Measurements from ENCODE around the gene CSMD2.
"Not testable (repeated sequence)": the region's sequence is repeated elsewhere in the genome, so short reads cannot be mapped to it uniquely, and the experiment has no call there.

Gene CSMD2

DNA sequence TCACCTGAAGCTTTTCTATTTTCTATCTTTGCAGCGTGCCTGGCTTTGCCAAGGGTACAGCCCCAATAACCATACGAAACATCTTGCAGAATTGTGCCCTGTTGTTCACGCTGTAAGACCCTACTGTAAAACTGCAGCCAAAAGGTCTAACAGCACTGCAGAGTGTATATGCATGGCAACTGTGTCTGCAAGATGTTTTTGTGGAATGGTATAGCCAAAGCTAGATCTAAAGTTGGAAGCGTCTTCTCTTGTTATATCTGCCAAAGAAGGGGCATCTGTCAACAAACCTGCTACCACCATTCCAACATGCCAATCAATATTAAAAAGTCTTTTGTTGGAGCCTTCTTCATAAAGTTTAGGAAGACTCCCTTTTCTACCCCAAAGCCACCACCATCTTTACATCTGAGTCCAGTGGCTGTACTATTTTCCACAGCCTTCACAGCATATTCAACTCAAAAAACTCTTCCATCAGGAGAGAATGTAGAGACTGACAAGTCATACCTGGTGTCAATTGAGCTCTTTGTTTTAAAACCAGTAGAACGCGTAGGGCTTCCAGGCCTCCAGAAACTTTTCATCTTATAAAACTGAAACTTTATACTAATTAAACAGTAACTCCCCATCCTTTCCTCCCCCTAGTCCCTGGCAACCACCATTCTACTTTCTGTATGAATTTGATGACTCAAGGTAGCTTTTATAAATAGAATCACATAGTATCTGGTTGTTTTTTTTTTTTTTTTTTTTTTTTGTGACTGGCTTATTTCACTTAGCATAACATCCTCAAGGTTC lies 652.6 kb downstream of the CSMD2 start:
- DNase-seq (ENCODE audit: low spot score) (no peak), FAIRE-seq (no peak)

DNA sequence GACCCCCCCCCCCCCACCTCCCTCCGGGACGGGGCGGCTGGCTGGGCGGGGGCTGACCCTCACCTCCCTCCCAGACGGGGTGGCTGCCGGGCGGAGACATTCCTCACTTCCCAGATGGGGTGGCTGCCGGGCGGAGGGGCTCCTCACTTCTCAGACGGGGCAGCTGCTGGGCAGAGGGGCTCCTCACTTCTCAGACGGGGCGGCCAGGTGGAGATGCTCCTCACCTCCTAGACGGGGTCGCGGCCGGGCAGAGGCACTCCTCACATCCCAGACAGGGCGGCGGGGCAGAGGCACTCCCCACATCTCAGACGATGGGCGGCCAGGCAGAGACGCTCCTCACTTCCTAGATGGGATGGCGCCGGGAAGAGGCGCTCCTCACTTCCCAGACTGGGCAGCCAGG lies 655.8 kb downstream of the CSMD2 start:
- FAIRE-seq: not testable (repeated sequence)

DNA sequence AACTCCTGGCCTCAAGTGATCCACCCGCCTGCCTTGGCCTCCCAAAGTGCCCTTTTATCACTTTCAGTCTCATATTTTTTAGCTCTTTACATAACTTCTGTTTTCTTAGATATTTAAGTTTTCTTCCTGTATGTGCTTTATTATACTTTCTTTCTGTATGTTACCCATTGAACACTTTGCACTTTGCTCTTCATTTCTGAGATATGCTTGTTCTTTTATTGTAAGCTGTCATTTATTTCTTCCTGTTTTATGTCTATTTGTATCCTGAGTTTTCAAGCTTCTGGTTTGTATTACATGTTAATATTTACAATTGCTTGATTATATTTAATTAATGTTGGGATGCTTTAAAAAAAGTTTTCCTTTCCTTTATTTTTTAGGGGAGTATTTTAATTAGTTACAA lies 656.9 kb downstream of the CSMD2 start:
- FAIRE-seq: no peak

More for the DNA sequence above, 655.8 kb downstream of the CSMD2 start:
- DNase-seq (ENCODE audit: low spot score): not testable (repeated sequence)

GRCh38 chr1:33507661-33508060 lies 657.4 kb downstream of the CSMD2 start:
- FAIRE-seq: no peak
- DNase-seq (ENCODE audit: low spot score): no peak

More for the DNA sequence above, 656.9 kb downstream of the CSMD2 start:
- no peak for DNase-seq (ENCODE audit: low spot score)

- DNase-seq (ENCODE audit: low spot score) (no peak), FAIRE-seq (no peak)
Observed at GRCh38 chr1:33503506-33503905, 661.5 kb downstream of the CSMD2 start.

- no peak for DNase-seq (ENCODE audit: low spot score)
- no peak for FAIRE-seq
Observed at GRCh38 chr1:33502726-33503125, 662.3 kb downstream of the CSMD2 start.

- FAIRE-seq: no peak
- DNase-seq (ENCODE audit: low spot score): no peak
Observed at GRCh38 chr1:33501774-33502173, 663.3 kb downstream of the CSMD2 start.

DNA sequence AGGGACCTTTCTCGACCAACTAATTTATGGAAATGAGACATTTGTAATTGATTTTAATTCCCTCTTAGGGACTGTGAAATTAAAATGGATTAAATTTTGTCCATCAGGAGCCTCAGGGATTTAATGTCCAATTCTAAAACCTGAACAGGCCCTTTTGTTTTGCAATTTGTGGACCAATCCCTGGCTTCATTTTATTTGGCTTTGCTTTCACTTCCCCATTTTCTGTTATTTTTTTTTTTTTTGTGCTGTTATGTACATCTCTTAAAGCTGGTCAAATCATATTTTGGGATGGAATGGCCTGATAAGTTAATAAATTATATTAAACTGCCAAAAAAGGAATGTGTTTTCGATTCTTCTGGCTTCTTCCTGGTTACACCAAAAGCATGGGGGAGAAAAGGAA lies 663.7 kb downstream of the CSMD2 start:
- no peak for FAIRE-seq

DNA sequence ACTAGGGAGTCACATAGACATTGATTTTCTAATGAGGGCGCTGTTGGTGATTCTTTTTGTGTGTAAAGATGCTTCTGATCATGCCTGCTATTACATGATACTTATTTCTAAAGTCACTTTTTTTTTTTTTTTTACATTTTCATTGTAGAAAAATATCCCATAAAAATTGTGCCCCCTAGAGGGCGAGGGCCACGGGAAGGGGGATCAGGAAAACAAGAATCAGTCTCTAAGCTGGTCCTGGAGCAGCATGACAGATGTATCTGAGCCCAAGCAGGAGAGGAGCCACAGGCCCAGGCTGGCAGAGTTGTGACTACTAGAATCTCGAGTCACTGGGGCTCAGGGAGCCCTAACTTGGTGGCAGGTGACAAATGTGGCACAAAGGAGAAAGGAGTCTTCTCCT lies 664.5 kb downstream of the CSMD2 start:
- no peak for FAIRE-seq
- DNase-seq (ENCODE audit: low spot score): no peak

More for the DNA sequence above, 663.7 kb downstream of the CSMD2 start:
- no peak for DNase-seq (ENCODE audit: low spot score)

DNA sequence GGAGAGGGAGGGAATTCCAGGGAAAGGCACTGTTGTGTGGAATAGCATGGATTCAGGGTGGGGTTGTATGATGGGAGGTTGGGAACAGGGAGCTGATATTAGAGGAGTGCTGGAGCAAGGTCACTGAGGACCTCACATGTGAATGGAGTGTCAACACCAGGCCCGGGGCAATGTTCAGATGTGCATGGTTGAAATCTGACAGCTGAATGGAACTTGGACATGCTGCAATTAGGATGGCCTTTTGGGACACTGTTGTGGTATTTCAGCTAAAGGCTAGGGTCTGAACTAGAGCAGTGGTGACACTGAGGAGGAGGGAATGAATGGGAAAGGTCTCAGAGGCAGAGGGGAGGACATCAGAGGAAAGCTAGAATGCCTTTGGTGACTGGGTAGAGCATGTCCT lies 667.6 kb downstream of the CSMD2 start:
- DNase-seq (ENCODE audit: low spot score): no peak
- no peak for FAIRE-seq

DNA sequence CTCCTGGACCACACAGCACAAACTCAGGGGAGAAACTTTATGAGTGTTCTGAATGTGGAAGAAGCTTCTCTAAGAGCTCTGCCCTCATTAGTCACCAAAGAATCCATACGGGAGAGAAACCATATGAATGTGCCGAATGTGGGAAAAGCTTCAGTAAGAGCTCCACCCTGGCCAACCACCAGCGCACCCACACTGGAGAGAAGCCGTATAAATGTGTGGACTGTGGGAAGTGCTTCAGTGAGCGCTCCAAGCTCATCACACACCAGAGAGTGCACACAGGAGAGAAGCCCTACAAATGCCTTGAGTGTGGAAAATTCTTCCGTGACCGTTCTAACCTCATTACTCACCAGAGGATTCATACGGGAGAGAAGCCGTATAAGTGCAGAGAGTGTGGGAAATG lies 670.1 kb downstream of the CSMD2 start:
- FAIRE-seq: no peak
- DNase-seq (ENCODE audit: low spot score): no peak

GRCh38 chr1:33488624-33489023 lies 676.4 kb downstream of the CSMD2 start:
- DNase-seq (ENCODE audit: low spot score) (no peak), FAIRE-seq (no peak)

DNA sequence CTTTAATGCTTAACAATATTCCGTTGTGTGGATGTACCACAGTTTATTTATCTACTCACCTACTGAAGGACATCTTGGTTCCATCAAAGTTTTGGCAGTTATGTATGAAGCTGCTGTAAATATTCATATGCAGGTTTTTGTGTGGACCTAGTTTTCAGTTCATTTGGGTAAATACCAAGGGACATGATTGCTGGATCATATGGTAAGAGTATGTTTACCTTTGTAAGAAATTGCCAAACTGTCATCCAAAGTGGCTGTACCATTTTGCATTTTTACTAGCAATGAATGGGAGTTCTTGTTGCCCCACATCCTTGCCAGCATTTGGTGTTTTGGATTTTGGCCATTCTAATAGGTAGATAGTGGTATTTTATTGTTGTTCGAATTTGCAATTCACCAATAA lies 682.6 kb downstream of the CSMD2 start:
- FAIRE-seq: no peak
- no peak for DNase-seq (ENCODE audit: low spot score)

GRCh38 chr1:33477451-33477850 lies 687.6 kb downstream of the CSMD2 start:
- no peak for FAIRE-seq
- DNase-seq (ENCODE audit: low spot score): no peak

DNA sequence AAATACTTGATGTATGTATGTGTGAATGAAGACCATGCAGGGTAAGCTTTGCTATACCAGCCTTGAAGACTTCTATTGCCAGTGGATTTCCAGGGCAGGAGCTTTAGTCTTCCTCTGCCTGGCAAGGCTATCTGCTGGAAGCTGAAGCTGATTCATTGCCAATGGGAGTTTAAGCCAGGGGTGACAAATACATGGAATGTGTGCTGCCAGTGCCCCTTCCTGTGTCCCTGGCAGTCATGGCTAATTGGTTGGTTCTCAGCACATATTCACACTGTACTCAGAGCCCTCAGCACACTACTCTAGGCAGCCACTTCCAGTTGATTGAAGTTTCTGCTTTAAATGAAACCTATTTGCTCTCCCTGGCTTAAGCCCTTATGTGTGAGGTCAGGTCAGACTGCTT lies 691.1 kb downstream of the CSMD2 start:
- no peak for FAIRE-seq
- DNase-seq (ENCODE audit: low spot score): peak; percentile 31

- peak; percentile 88 for FAIRE-seq
Observed at GRCh38 chr1:33472269-33472980, 692.6 kb downstream of the CSMD2 start, which contains the start of gene ZSCAN20. TSS of gene ZSCAN20 (plus strand) at chr1:33472645. CDS start at chr1:33479289, 6,644 bp downstream.

GRCh38 chr1:33471416-33471815 lies 693.6 kb downstream of the CSMD2 start:
- no peak for FAIRE-seq
- DNase-seq (ENCODE audit: low spot score): no peak

More at GRCh38 chr1:33472269-33472980, 692.6 kb downstream of the CSMD2 start, which contains the start of gene ZSCAN20:
- peak; percentile 96 for DNase-seq (ENCODE audit: low spot score)

- peak; percentile 60 for DNase-seq (ENCODE audit: low spot score)
- FAIRE-seq: no peak
Observed at GRCh38 chr1:33470495-33471012, 694.5 kb downstream of the CSMD2 start.

DNA sequence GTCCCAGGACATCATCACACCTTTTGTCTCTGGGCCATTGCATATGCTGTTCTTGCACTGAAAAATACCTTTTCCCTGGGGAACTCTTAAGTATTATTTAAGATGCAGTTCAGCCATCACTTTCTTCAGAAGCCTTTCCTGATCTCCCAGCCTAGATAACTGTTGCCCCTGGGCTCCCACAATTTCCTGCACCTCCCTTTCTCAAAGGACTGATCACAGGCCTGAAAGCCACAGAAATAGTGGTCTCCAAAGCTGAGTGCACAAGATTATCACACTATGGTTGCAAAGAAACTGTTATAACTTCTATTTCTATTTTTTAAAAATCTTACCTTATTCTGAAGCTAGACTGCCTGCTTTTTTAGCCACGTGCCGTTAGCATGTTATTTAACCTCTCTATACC lies 695.3 kb downstream of the CSMD2 start:
- DNase-seq (ENCODE audit: low spot score): no peak
- FAIRE-seq: no peak

GRCh38 chr1:33468967-33469366 lies 696.1 kb downstream of the CSMD2 start:
- DNase-seq (ENCODE audit: low spot score): no peak
- FAIRE-seq: no peak

- no peak for DNase-seq (ENCODE audit: low spot score)
- FAIRE-seq: no peak
Observed at GRCh38 chr1:33468531-33468930, 696.5 kb downstream of the CSMD2 start.

DNA sequence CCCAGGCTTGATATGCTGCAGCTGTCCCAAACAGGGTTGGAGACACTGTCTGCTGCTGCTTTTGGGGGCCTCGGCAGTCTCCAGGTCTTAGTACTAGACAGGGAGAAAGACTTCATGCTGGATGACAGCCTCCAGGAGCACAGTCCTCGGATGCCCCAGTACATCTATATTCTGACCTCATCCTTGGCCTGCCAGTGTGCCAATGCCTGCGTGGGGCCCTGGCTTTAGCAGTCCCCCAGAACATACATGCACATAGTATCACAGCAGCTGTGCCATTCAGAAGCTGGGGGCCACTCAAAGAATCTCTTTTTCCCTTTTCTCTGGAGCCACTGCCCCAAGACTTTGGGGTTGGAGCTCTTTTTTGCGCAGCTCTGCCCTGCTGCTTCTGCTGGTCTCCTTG lies 697.0 kb downstream of the CSMD2 start:
- DNase-seq (ENCODE audit: low spot score): no peak
- no peak for FAIRE-seq
